ENCODE results near the gene NFASC. TPM values are rescaled to one million over a fixed set of nuclear protein-coding genes. Genes with fewer than 3 reads are reported as not detected.

The NFASC gene
- total and polyA plus RNA-seq, 2 donors (not counting 3 experiments of a cell fraction or from before 2014, with no cell fraction given) = not detected

- intact Hi-C loops (cut with micrococcal nuclease) = no loop called here
- no peaks in the 10 kb centered on the region for H3K9me1 ChIP-seq (replicated peaks; ENCODE audit: control insufficient read depth, extremely low read depth, insufficient read depth, low read length)
- no peaks in the 10 kb centered on the region for H3K4me1 ChIP-seq (ENCODE audit: control insufficient read depth, extremely low read depth, insufficient read depth, low read length)
- no peaks in the 10 kb centered on the region for H4K20me1 ChIP-seq (replicated peaks; ENCODE audit: control insufficient read depth, extremely low read depth, insufficient read depth, low read length)
- no peak overlapping the region for H2AFZ ChIP-seq (ENCODE audit: low read depth, low read length)
- H3K9ac ChIP-seq (replicated peaks; ENCODE audit: extremely low read depth, insufficient read depth, low read length) = no peak overlapping the region
- no TSS peak for BruUV-seq (replicated peaks)
- H3K4me2 ChIP-seq (ENCODE audit: insufficient read depth, low read length) = no peak overlapping the region
- TF ChIP-seq EZH2 (IDR thresholded peaks at IDR 0.05; ENCODE audit: borderline replicate concordance, low read depth, low read length, severe bottlenecking) (peak; percentile 52), POLR2A (IDR thresholded peaks at IDR 0.05; ENCODE audit: low read depth, low read length) (no peak)
- H3K36me3 ChIP-seq (ENCODE audit: control insufficient read depth in 2 of 2, extremely low read depth in 1 of 2, insufficient read depth in 2 of 2, low read length in 2 of 2) = no peaks in the 10 kb centered on the region
- ChIA-PET CTCF (interaction anchor here (1.1 to 2.8 kb wide), 2 partner anchors 19 to 53 kb away, joined by 3 to 22 read pairs; no protein-coding TSS in a partner anchor), POLR2A (no interaction called here)
- DNase-seq (ENCODE audit: low read depth, low spot score) = no peak
- H3K4me3 ChIP-seq (replicated peaks in 1 of 3; ENCODE audit: insufficient read depth in 1 of 3, low read depth in 1 of 3, low read length in 3 of 3) = no peak overlapping the region
- no peak overlapping the region for H3K27ac ChIP-seq (ENCODE audit: insufficient read depth, low read depth, low read length)
- H3K27me3 ChIP-seq (ENCODE audit: control insufficient read depth in 2 of 2, insufficient read depth in 2 of 2, low read length in 2 of 2) = peaks cover 37 to 49% of the 10 kb centered on the region in 2 experiments
- no peak for FAIRE-seq
- dilution Hi-C loops (cut with MboI; ENCODE audit: extremely low pct_ligation_motif_present, low sequenced_read_pairs) = no loop called here
- no peaks in the 10 kb centered on the region for H3K79me2 ChIP-seq (ENCODE audit: control insufficient read depth, insufficient read depth, low read length)
- no peaks in the 10 kb centered on the region for H3K9me3 ChIP-seq (replicated peaks; ENCODE audit: control insufficient read depth, insufficient read depth, low read length)
Observed at GRCh38 chr1:205041998-205042910, 171.6 kb downstream of the NFASC start.

GRCh38 chr1:205042911-205043806 is 172.5 kb downstream of the NFASC start, which contains the start of gene CNTN2:
TSS of gene CNTN2 (plus strand) at chr1:205043212. CDS start at chr1:205053186, 9,974 bp downstream.
- TF ChIP-seq EZH2 (IDR thresholded peaks at IDR 0.05; ENCODE audit: borderline replicate concordance, low read depth, low read length, severe bottlenecking) = peak; percentile 53
- no peak for TF ChIP-seq MYC (IDR thresholded peaks at IDR 0.05; ENCODE audit: low read depth, low read length)
- no peaks in the 10 kb centered on the region for H3K79me2 ChIP-seq (ENCODE audit: control insufficient read depth, insufficient read depth, low read length)
- ChIA-PET POLR2A (no interaction called here), CTCF (interaction anchor here (0.6 to 2.8 kb wide), 3 partner anchors 18 to 54 kb away, joined by 3 to 22 read pairs (median 3); no protein-coding TSS in a partner anchor)
- peaks cover 37 to 51% of the 10 kb centered on the region in 2 experiments for H3K27me3 ChIP-seq (ENCODE audit: control insufficient read depth in 2 of 2, insufficient read depth in 2 of 2, low read length in 2 of 2)
- intact Hi-C loops (cut with micrococcal nuclease) (no loop called here), dilution Hi-C loops (cut with MboI; ENCODE audit: extremely low pct_ligation_motif_present, low sequenced_read_pairs) (no loop called here)
- H3K27ac ChIP-seq (ENCODE audit: insufficient read depth, low read depth, low read length) = no peak within 1 kb of the TSS
- no peak within 1 kb of the TSS for H3K4me2 ChIP-seq (ENCODE audit: insufficient read depth, low read length)
- DNase-seq (ENCODE audit: low read depth, low spot score) (no peak), FAIRE-seq (no peak)
- no peak within 1 kb of the TSS for H3K4me3 ChIP-seq (replicated peaks in 1 of 3; ENCODE audit: insufficient read depth in 1 of 3, low read depth in 1 of 3, low read length in 3 of 3)
- H3K9ac ChIP-seq (replicated peaks; ENCODE audit: extremely low read depth, insufficient read depth, low read length) = no peak within 1 kb of the TSS
- no peaks in the 10 kb centered on the region for H3K4me1 ChIP-seq (ENCODE audit: control insufficient read depth, extremely low read depth, insufficient read depth, low read length)
- H4K20me1 ChIP-seq (replicated peaks; ENCODE audit: control insufficient read depth, extremely low read depth, insufficient read depth, low read length) = no peaks in the 10 kb centered on the region
- no peak within 1 kb of the TSS for H2AFZ ChIP-seq (ENCODE audit: low read depth, low read length)
- no TSS peak for BruUV-seq (replicated peaks)
- H3K9me1 ChIP-seq (replicated peaks; ENCODE audit: control insufficient read depth, extremely low read depth, insufficient read depth, low read length) = no peaks in the 10 kb centered on the region
- H3K36me3 ChIP-seq (ENCODE audit: control insufficient read depth in 2 of 2, extremely low read depth in 1 of 2, insufficient read depth in 2 of 2, low read length in 2 of 2) = no peaks in the 10 kb centered on the region
- H3K9me3 ChIP-seq (replicated peaks; ENCODE audit: control insufficient read depth, insufficient read depth, low read length) = no peaks in the 10 kb centered on the region
